ENCODE data around the gene MSH3. TPM values are rescaled to one million over a fixed set of nuclear protein-coding genes. Genes with fewer than 3 reads are reported as not detected.
"Not testable (repeated sequence)": the region's sequence is repeated elsewhere in the genome, so short reads cannot be mapped to it uniquely, and the experiment has no call there.

The MSH3 gene
- total RNA-seq, 1 experiment from 2014 or later: 2.9 TPM

- no peak for DNase-seq (ENCODE audit: low read depth)
- in situ Hi-C loops (cut with HindIII; ENCODE audit: low pct_unique_long_range_greater_than_20kb, low sequenced_read_pairs): no loop called here
These were observed 206.6 kb downstream of the MSH3 start for GRCh38 chr5:80860924-80861613.

- in situ Hi-C loops (cut with HindIII; ENCODE audit: low pct_unique_long_range_greater_than_20kb, low sequenced_read_pairs): no loop called here
- DNase-seq (ENCODE audit: low read depth): no peak
These were observed 209.3 kb downstream of the MSH3 start for GRCh38 chr5:80863708-80864107.

DNA sequence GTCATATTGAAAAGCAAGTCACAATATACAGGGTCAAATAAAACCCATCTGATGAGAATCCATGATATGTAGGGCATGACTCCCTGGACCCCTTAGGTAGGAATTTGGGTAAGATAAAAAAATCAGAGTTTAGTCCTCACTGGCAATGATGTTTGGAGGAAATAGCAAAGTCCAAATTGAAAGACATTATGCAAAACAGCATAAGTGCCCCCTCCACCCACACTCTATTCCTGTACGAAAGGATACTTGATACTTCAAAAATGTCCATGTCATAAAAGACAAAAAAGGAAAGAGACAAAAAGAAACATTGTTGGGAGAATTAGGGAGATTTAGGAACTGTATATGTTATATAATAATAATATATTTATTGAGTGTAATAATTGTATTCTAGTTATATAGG lies 209.7 kb downstream of the MSH3 start:
- in situ Hi-C loops (cut with HindIII; ENCODE audit: low pct_unique_long_range_greater_than_20kb, low sequenced_read_pairs): no loop called here
- no peak for DNase-seq (ENCODE audit: low read depth)

DNA sequence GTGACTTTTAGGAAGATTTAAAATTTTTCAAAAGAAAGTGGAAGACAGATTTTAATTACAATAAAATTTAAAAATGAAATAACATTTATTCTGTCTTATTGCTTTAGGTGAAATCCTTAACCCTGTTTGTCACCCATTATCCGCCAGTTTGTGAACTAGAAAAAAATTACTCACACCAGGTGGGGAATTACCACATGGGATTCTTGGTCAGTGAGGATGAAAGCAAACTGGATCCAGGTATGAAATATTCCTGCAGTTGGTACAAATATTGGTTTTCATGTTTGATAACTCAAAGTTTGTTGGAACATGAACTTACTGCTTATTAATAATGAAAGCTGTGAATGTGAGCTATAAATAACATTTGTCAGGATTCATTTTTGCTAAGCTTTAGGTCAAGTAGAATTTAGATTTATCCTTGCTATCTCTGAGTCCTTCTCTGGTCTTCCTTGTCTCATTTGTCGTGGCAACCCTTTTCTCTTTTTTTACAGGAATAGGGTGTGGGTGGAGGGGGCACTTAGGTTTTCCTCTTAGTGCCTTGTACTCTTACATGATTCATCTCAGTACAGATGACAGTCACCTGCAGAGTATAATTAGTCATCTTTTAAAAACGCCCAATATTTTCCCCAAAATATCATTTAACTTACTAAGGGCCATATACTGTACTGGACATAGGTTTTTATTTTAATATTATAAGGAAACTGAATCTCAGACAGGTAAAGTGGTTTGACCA lies 210.4 kb downstream of the MSH3 start:
- no peak for DNase-seq (ENCODE audit: low read depth)
- in situ Hi-C loops (cut with HindIII; ENCODE audit: low pct_unique_long_range_greater_than_20kb, low sequenced_read_pairs): no loop called here

- DNase-seq (ENCODE audit: low read depth): no peak
These were observed 211.1 kb downstream of the MSH3 start for GRCh38 chr5:80865551-80865950.

DNA sequence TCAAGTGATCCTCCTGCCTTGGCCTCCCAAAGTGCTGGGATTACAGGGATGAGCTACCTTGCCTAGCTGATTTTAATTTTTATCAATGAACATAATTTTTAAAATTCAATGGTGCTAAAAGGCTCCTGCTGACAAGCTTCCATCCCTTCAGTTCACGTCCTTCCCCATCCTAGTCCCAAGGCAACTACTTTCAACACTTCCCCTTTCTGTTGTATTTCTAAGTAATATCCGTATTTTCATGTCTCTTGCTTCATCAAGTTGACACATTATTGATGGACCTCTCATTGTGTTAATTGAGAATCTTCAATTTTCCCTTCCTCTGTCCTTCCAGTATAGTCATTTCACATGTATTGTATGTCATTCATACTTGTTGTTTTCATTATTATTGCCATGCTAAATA lies 211.9 kb downstream of the MSH3 start:
- no peak for DNase-seq (ENCODE audit: low read depth)
- in situ Hi-C loops (cut with HindIII; ENCODE audit: low pct_unique_long_range_greater_than_20kb, low sequenced_read_pairs): no loop called here

More at GRCh38 chr5:80865551-80865950, 211.1 kb downstream of the MSH3 start:
- in situ Hi-C loops (cut with HindIII; ENCODE audit: low pct_unique_long_range_greater_than_20kb, low sequenced_read_pairs): no loop called here

DNA sequence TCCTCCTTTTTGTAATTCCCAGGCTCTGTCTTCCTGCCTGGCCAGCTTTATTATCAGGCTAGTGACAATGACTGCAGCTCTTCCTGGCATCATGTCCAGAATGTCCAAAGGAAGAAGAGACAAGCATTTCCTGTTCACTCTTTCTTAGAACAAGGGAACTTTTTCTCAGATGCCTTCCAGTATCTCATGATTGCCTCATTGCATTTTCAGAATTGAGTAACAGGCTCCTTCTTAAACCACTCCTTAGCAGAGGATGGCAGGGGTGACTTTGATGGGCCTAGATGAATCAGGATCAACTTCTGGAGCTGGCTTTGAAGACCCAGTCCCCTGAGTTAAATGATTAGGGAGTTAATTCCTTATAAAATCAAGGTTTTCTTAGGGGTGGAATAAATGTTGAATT lies 212.8 kb downstream of the MSH3 start:
- in situ Hi-C loops (cut with HindIII; ENCODE audit: low pct_unique_long_range_greater_than_20kb, low sequenced_read_pairs): no loop called here
- DNase-seq (ENCODE audit: low read depth): no peak

- in situ Hi-C loops (cut with HindIII; ENCODE audit: low pct_unique_long_range_greater_than_20kb, low sequenced_read_pairs): no loop called here
- no peak for DNase-seq (ENCODE audit: low read depth)
These were observed 216.0 kb downstream of the MSH3 start for GRCh38 chr5:80870442-80870841.

DNA sequence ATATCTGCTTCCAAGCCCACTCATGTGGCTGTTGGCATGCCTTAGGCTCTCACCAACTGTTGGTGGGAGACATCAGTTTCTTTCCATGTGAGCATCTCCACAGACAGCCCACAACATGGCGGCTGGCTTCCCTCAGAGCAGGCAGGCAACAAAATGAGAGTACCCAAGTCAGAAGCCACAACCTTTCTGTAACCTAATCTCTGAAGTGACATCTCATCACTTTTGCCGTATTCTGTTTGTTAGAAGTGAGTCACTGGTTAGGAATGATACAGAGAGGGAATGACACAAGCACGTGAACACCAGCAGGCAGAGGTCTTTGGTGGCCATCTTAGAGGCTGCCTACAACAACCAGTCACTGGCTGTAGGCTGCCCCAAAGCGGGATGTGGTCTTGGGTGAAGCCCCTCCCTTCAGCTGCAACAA lies 217.1 kb downstream of the MSH3 start:
- in situ Hi-C loops (cut with HindIII; ENCODE audit: low pct_unique_long_range_greater_than_20kb, low sequenced_read_pairs): no loop called here
- DNase-seq (ENCODE audit: low read depth): peak; percentile 41

- no peak for DNase-seq (ENCODE audit: low read depth)
- in situ Hi-C loops (cut with HindIII; ENCODE audit: low pct_unique_long_range_greater_than_20kb, low sequenced_read_pairs): no loop called here
These were observed 219.7 kb downstream of the MSH3 start for GRCh38 chr5:80874162-80874561.

GRCh38 chr5:80877592-80877991 lies 223.1 kb downstream of the MSH3 start:
- in situ Hi-C loops (cut with HindIII; ENCODE audit: low pct_unique_long_range_greater_than_20kb, low sequenced_read_pairs): no loop called here
- no peak for DNase-seq (ENCODE audit: low read depth)

DNA sequence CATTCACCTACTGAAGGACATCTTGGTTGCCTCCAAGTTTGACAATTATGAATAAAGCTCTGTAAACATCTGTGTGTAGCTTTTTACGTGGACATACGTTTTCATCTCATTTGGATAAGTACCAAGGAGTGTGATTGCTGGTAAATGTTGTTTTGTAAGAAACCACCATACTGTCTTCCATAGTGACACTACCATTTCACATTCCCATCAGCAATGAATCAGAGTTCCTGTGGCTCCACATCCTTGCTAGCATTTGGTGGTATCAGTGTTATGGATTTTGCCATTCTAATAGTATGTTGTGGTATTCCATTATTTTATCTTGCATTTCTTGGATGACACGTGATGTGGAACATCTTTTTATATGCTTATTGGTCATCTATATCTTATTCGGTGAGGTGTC lies 227.3 kb downstream of the MSH3 start:
- no peak for DNase-seq (ENCODE audit: low read depth)
- in situ Hi-C loops (cut with HindIII; ENCODE audit: low pct_unique_long_range_greater_than_20kb, low sequenced_read_pairs): no loop called here

GRCh38 chr5:80883390-80883789 lies 228.9 kb downstream of the MSH3 start:
- DNase-seq (ENCODE audit: low read depth); in situ Hi-C loops (cut with HindIII; ENCODE audit: low pct_unique_long_range_greater_than_20kb, low sequenced_read_pairs): not testable (repeated sequence)

- in situ Hi-C loops (cut with HindIII; ENCODE audit: low pct_unique_long_range_greater_than_20kb, low sequenced_read_pairs): no loop called here
- no peak for DNase-seq (ENCODE audit: low read depth)
These were observed 229.8 kb downstream of the MSH3 start for GRCh38 chr5:80884086-80884813.

GRCh38 chr5:80884929-80885328 lies 230.5 kb downstream of the MSH3 start:
- in situ Hi-C loops (cut with HindIII; ENCODE audit: low pct_unique_long_range_greater_than_20kb, low sequenced_read_pairs): no loop called here
- DNase-seq (ENCODE audit: low read depth): no peak

- in situ Hi-C loops (cut with HindIII; ENCODE audit: low pct_unique_long_range_greater_than_20kb, low sequenced_read_pairs): no loop called here
- no peak for DNase-seq (ENCODE audit: low read depth)
These were observed 231.0 kb downstream of the MSH3 start for GRCh38 chr5:80885396-80886000.

DNA sequence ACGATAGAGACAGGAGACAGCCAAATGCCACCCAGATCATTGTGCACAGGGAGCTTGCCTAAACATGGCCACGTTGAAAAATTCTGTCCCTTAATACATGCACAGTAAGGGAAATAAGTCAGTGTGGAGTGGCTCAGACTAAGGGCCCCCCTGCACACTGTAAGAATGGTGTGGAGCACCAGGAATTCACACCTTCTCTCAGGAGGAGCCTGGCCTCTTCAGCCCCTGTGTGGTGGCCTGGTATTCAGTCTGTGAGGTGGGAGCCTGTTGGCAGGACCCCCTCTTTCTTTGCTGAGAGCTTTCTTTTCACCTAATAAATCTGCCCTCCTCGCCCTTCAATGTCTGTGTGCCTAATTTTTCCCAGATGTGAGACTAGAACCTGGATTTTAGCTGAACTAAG lies 239.6 kb downstream of the MSH3 start:
- no peak for DNase-seq (ENCODE audit: low read depth)
- in situ Hi-C loops (cut with HindIII; ENCODE audit: low pct_unique_long_range_greater_than_20kb, low sequenced_read_pairs): no loop called here

DNA sequence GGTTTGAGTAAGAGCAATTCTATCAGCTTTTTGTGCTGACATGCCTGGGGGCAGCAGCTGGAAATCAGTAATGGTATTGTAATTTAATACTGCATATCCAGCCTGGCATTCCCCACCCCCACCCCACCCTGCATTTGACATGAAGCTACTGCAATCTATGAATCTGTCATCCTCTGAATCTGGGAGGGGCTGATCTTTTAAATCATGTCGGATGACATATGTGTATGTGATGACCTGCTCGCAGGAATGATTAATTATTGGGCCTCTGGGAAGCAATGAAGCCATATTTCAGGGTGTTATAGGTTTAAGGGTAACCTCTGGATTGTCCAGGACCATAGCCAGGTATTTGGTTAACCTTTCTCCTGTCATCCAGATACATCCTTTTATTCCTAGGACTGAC lies 241.1 kb downstream of the MSH3 start:
- no peak for DNase-seq (ENCODE audit: low read depth)
- in situ Hi-C loops (cut with HindIII; ENCODE audit: low pct_unique_long_range_greater_than_20kb, low sequenced_read_pairs): no loop called here

DNA sequence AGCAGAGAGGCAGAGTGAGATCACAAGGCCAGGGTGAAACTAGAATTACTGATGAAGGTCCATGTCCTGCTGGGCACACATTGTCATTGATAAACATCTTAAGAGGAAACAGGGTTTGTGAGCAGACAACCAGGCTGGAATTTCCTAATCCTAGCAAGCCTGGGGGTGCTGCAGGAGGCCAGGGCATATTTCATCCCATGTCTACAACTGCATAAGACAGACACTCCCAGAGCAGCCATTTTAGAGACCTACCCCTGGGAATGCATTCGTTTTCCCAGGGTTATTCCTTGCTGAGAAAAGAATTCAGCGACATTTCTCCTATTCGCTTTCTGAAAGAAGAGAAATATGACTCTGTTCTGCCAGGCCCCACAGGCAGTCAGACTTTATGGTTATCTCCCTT lies 248.2 kb downstream of the MSH3 start:
- DNase-seq (ENCODE audit: low read depth); in situ Hi-C loops (cut with HindIII; ENCODE audit: low pct_unique_long_range_greater_than_20kb, low sequenced_read_pairs): not testable (repeated sequence)
